Measurements from ENCODE around the gene PDE4D. TPM values are rescaled to one million over a fixed set of nuclear protein-coding genes. Genes with fewer than 3 reads are reported as not detected.

Gene PDE4D
- total and polyA plus RNA-seq, 2 donors (not counting 1 experiment from before 2014, with no cell fraction given): 14.9 to 171 TPM

DNA sequence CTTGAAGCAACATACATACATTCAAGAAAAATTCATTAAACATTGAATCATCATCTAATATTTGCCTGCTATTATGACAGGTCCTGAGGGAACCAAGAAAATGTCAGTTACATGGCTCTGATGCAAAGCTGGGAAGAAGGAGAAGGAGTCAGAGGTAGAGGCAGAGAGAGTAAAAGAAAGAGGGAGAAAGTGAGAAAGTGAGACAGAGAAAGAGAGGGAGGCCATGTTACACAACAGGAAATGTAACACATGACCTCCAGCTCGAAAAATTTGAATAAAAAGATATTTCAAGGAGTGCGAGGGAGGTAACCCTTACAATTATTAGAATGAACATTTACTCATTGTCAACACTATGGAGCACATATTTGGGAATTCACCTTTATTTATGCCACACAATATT is 189.7 kb downstream of the PDE4D start:
- Histone ChIP-seq H3K27ac (ENCODE audit: low read length in 2 of 2) (no peak overlapping the region), H3K79me2 (ENCODE audit: control insufficient read depth, insufficient read depth, low read length) (no peaks in the 10 kb centered on the region), H3K4me2 (replicated peaks; ENCODE audit: low read depth, low read length, poor library complexity, severe bottlenecking) (no peak overlapping the region), H2AFZ (ENCODE audit: insufficient read depth, low read depth, low read length, poor library complexity, severe bottlenecking) (no peak overlapping the region), H3K4me1 (ENCODE audit: control insufficient read depth in 2 of 2, insufficient read depth in 2 of 2, low read length in 2 of 2) (no peaks in the 10 kb centered on the region), H3K27me3 (replicated peaks in 1 of 4; ENCODE audit: control extremely low read depth in 1 of 4, control insufficient read depth in 3 of 4, insufficient read depth in 4 of 4, low read length in 3 of 4) (no peaks in the 10 kb centered on the region), H3K36me3 (replicated peaks in 1 of 2; ENCODE audit: control extremely low read depth in 1 of 2, control insufficient read depth in 1 of 2, extremely low read depth in 1 of 2, insufficient read depth in 2 of 2, low read length in 1 of 2) (no peaks in the 10 kb centered on the region), H3K9me3 (ENCODE audit: control extremely low read depth in 1 of 3, control insufficient read depth in 2 of 3, insufficient read depth in 1 of 3, low read length in 2 of 3) (no peaks in the 10 kb centered on the region), H3K4me3 (ENCODE audit: control extremely low read depth in 1 of 5, extremely low read depth in 1 of 5, insufficient read depth in 1 of 5, low read depth in 2 of 5, low read length in 4 of 5) (no peak overlapping the region), H3K9ac (ENCODE audit: low read length) (no peak overlapping the region), H4K20me1 (ENCODE audit: control insufficient read depth, insufficient read depth, low read length, poor library complexity, severe bottlenecking) (no peaks in the 10 kb centered on the region)
- peaks cover 4% of the 10 kb centered on the region for H3K4me1 Mint-ChIP-seq
- ATAC-seq (ENCODE audit: low read depth) (no peak), DNase-seq (no peak)
- H3K27me3 Mint-ChIP-seq: no peaks in the 10 kb centered on the region
- ChIA-PET CTCF (interaction anchor here (0.9 to 1.0 kb wide), 2 partner anchors 20 to 29 kb away, joined by 3 read pairs; no protein-coding TSS in a partner anchor), POLR2A (no interaction called here)
- TF ChIP-seq, protein P1, sequence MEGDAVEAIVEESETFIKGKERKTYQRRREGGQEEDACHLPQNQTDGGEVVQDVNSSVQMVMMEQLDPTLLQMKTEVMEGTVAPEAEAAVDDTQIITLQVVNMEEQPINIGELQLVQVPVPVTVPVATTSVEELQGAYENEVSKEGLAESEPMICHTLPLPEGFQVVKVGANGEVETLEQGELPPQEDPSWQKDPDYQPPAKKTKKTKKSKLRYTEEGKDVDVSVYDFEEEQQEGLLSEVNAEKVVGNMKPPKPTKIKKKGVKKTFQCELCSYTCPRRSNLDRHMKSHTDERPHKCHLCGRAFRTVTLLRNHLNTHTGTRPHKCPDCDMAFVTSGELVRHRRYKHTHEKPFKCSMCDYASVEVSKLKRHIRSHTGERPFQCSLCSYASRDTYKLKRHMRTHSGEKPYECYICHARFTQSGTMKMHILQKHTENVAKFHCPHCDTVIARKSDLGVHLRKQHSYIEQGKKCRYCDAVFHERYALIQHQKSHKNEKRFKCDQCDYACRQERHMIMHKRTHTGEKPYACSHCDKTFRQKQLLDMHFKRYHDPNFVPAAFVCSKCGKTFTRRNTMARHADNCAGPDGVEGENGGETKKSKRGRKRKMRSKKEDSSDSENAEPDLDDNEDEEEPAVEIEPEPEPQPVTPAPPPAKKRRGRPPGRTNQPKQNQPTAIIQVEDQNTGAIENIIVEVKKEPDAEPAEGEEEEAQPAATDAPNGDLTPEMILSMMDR (IDR thresholded peaks at IDR 0.05): no peak
- TF ChIP-seq EZH2 (IDR thresholded peaks at IDR 0.05; ENCODE audit: borderline replicate concordance, insufficient read depth, low read depth, low read length, poor library complexity, severe bottlenecking): no peak
- no peak overlapping the region for H3K27ac Mint-ChIP-seq
- H3K4me3 Mint-ChIP-seq: no peak overlapping the region
- intact Hi-C loops (cut with micrococcal nuclease): no loop called here
- H3K9me3 Mint-ChIP-seq (ENCODE audit: insufficient read depth): no peaks in the 10 kb centered on the region
- no CpG with 5 or more reads among the region's 2 CpGs for WGBS (ENCODE audit: insufficient coverage)

- H4K20me1 ChIP-seq (ENCODE audit: control insufficient read depth, insufficient read depth, low read length, poor library complexity, severe bottlenecking): no peaks in the 10 kb centered on the region
- Mint-ChIP-seq H3K27me3 (no peaks in the 10 kb centered on the region), H3K4me1 (no peaks in the 10 kb centered on the region), H3K9me3 (ENCODE audit: insufficient read depth) (no peaks in the 10 kb centered on the region), H3K4me3 (no peak overlapping the region), H3K27ac (no peak overlapping the region)
- ChIA-PET CTCF (interaction anchor here (0.7 to 2.1 kb wide), 2 partner anchors 10 to 25 kb away, joined by 3 to 7 read pairs; no protein-coding TSS in a partner anchor), POLR2A (no interaction called here)
- H3K9ac ChIP-seq (ENCODE audit: low read length): no peak overlapping the region
- ATAC-seq (ENCODE audit: low read depth): no peak
- intact Hi-C loops (cut with micrococcal nuclease): no loop called here
- no peak overlapping the region for H2AFZ ChIP-seq (ENCODE audit: insufficient read depth, low read depth, low read length, poor library complexity, severe bottlenecking)
- no peak overlapping the region for H3K4me3 ChIP-seq (ENCODE audit: control extremely low read depth in 1 of 5, extremely low read depth in 1 of 5, insufficient read depth in 1 of 5, low read depth in 2 of 5, low read length in 4 of 5)
- no peak for TF ChIP-seq EZH2 (IDR thresholded peaks at IDR 0.05; ENCODE audit: borderline replicate concordance, insufficient read depth, low read depth, low read length, poor library complexity, severe bottlenecking)
- TF ChIP-seq, protein P1 (IDR thresholded peaks at IDR 0.05): no peak
- no peaks in the 10 kb centered on the region for H3K9me3 ChIP-seq (ENCODE audit: control extremely low read depth in 1 of 3, control insufficient read depth in 2 of 3, insufficient read depth in 1 of 3, low read length in 2 of 3)
- 100% methylated on average over 1 of the region's 6 CpGs for WGBS (ENCODE audit: insufficient coverage)
- H3K79me2 ChIP-seq (ENCODE audit: control insufficient read depth, insufficient read depth, low read length): no peaks in the 10 kb centered on the region
- no peak overlapping the region for H3K4me2 ChIP-seq (replicated peaks; ENCODE audit: low read depth, low read length, poor library complexity, severe bottlenecking)
- no peaks in the 10 kb centered on the region for H3K27me3 ChIP-seq (replicated peaks in 1 of 4; ENCODE audit: control extremely low read depth in 1 of 4, control insufficient read depth in 3 of 4, insufficient read depth in 4 of 4, low read length in 3 of 4)
- no peaks in the 10 kb centered on the region for H3K36me3 ChIP-seq (replicated peaks in 1 of 2; ENCODE audit: control extremely low read depth in 1 of 2, control insufficient read depth in 1 of 2, extremely low read depth in 1 of 2, insufficient read depth in 2 of 2, low read length in 1 of 2)
- DNase-seq: no peak
- H3K27ac ChIP-seq (ENCODE audit: low read length in 2 of 2): no peak overlapping the region
- no peaks in the 10 kb centered on the region for H3K4me1 ChIP-seq (ENCODE audit: control insufficient read depth in 2 of 2, insufficient read depth in 2 of 2, low read length in 2 of 2)
Observed at GRCh38 chr5:59698207-59699178, 195.0 kb downstream of the PDE4D start.
